Suprapubic skin (tissue), 3 donors: ENCODE measurements around the gene CRTAC1.

Experiments used
- POLR2AphosphoS5 ChIP-seq, 3 donors: sonication (generic); formaldehyde crosslinking; IDR thresholded peaks; one replicate each; pipeline ENCODE4 v1.6.1; 2017; ENCODE audit warnings: antibody characterized with exemption in 3 of 3
- TF ChIP-seq, protein P1 (sequence below), 2 donors: fragments of 200-600 bp in 1 of 2; fragments of 450-650 bp in 1 of 2; sonication (generic) in 1 of 2; IDR thresholded peaks; one replicate each; pipeline ENCODE4 v1.5.1; 2016 to 2019; ENCODE audit warnings: antibody characterized with exemption in 2 of 2, mild to moderate bottlenecking in 1 of 2, moderate library complexity in 1 of 2

DNA sequence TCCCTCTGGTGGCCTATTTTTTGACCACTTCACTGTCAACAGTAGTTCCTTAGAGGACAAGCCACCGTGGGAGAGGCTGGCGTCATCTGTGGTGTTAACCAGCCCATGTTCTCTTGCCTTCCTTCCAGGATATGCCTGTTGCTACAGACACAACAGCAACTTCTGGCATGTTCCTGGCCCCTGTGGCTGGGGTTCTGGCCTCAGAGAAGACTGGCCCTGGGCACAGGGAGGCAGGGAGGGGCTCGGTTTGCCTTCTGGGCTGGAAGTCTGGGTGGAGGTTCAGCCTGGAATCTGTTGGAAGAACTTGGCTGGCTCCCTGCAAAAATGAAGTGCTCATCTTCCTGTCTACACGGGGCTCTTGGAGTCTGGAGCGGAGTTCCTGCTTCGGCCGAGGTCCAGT lies 155.0 kb downstream of the CRTAC1 start:
- TF ChIP-seq, protein P1, sequence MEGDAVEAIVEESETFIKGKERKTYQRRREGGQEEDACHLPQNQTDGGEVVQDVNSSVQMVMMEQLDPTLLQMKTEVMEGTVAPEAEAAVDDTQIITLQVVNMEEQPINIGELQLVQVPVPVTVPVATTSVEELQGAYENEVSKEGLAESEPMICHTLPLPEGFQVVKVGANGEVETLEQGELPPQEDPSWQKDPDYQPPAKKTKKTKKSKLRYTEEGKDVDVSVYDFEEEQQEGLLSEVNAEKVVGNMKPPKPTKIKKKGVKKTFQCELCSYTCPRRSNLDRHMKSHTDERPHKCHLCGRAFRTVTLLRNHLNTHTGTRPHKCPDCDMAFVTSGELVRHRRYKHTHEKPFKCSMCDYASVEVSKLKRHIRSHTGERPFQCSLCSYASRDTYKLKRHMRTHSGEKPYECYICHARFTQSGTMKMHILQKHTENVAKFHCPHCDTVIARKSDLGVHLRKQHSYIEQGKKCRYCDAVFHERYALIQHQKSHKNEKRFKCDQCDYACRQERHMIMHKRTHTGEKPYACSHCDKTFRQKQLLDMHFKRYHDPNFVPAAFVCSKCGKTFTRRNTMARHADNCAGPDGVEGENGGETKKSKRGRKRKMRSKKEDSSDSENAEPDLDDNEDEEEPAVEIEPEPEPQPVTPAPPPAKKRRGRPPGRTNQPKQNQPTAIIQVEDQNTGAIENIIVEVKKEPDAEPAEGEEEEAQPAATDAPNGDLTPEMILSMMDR (IDR thresholded peaks at IDR 0.05) = no peak
- no peak for TF ChIP-seq POLR2AphosphoS5 (IDR thresholded peaks at IDR 0.05)
